ENCODE data around the gene ATF7. TPM values are rescaled to one million over a fixed set of nuclear protein-coding genes. Genes with fewer than 3 reads are reported as not detected.
A peak's percentile ranks its signal among the peaks of the same experiment; 100 is the strongest.
"Not testable (repeated sequence)": the region's sequence is repeated elsewhere in the genome, so short reads cannot be mapped to it uniquely, and the experiment has no call there.

ATF7 gene
- total and polyA plus RNA-seq, 2 of the 13 experiments (the other 11 are each of a cell fraction or from before 2014, with no cell fraction given), result 9.6 to 16.2 TPM

DNA sequence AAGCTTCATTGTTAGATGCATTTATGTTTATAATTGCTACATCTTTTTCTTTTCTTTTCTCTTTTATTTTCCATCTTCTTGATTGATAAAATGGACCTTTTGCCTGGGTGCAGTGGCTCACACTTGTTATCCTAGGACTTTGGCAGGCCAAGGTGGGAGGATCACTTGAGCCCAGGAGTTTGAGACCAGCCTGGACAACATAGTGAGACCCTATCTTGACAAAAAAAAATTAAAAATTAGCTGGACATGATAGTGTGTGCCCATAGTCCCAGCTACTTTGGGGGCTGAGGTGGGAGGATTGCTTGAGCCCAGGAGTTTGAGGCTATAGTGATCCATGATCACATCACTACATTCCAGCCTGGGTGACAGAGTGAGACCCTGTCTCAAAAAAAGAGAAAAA, 9.5 kb upstream of the ATF7 start:
- H3K79me2 ChIP-seq (ENCODE audit: insufficient read depth, low read length); H3K9ac ChIP-seq (ENCODE audit: insufficient read depth, low read depth, low read length); BruUV-seq (replicated peaks); FAIRE-seq; H2AFZ ChIP-seq (ENCODE audit: low read length); in situ Hi-C loops (cut with HindIII; ENCODE audit: extremely low pct_ligation_motif_present, low pct_unique_long_range_greater_than_20kb); H3K4me1 ChIP-seq (ENCODE audit: insufficient read depth, low read length); H4K20me1 ChIP-seq (ENCODE audit: insufficient read depth, low read length); CTCF ChIA-PET (ENCODE audit: low intra/inter-chr PET ratio, low total read pairs); ATAC-seq; POLR2A ChIA-PET; H3K27me3 ChIP-seq (ENCODE audit: control insufficient read depth in 1 of 2, insufficient read depth in 2 of 2, low read length in 2 of 2); H3K4me3 ChIP-seq (replicated peaks in 1 of 3; ENCODE audit: insufficient read depth in 1 of 3, low read depth in 2 of 3, low read length in 3 of 3); H3K4me2 ChIP-seq (ENCODE audit: low read depth, low read length); H3K27ac ChIP-seq (ENCODE audit: extremely low read length, insufficient read depth, low read length); DNase-seq (ENCODE audit: low spot score); intact Hi-C loops (cut with micrococcal nuclease; ENCODE audit: unreplicated experiment); H3K9me3 ChIP-seq (ENCODE audit: low read length); H3K36me3 ChIP-seq (replicated peaks in 1 of 2; ENCODE audit: control insufficient read depth in 1 of 2, insufficient read depth in 2 of 2, low read length in 2 of 2): not testable (repeated sequence)
- peak; percentile 59 for TF ChIP-seq ZNF121 (CRISPR knock-in tag; IDR thresholded peaks at IDR 0.05)

GRCh38 chr12:53631721-53632120, 5.5 kb upstream of the ATF7 start:
- no peak overlapping the region for H3K4me3 ChIP-seq (replicated peaks in 1 of 3; ENCODE audit: insufficient read depth in 1 of 3, low read depth in 2 of 3, low read length in 3 of 3)
- no peak overlapping the region for H3K9ac ChIP-seq (ENCODE audit: insufficient read depth, low read depth, low read length)
- BruUV-seq (replicated peaks), result no TSS peak
- H3K4me2 ChIP-seq (ENCODE audit: low read depth, low read length), result no peak overlapping the region
- no peaks in the 10 kb centered on the region for H4K20me1 ChIP-seq (ENCODE audit: insufficient read depth, low read length)
- H2AFZ ChIP-seq (ENCODE audit: low read length), result no peak overlapping the region
- H3K4me1 ChIP-seq (ENCODE audit: insufficient read depth, low read length), result peaks cover 6% of the 10 kb centered on the region
- no peak overlapping the region for H3K27ac ChIP-seq (ENCODE audit: extremely low read length, insufficient read depth, low read length)
- no peaks in the 10 kb centered on the region for H3K27me3 ChIP-seq (ENCODE audit: control insufficient read depth in 1 of 2, insufficient read depth in 2 of 2, low read length in 2 of 2)
- no peaks in the 10 kb centered on the region for H3K79me2 ChIP-seq (ENCODE audit: insufficient read depth, low read length)
- CTCF ChIA-PET (ENCODE audit: low intra/inter-chr PET ratio, low total read pairs), result no interaction called here
- no peak for ATAC-seq
- FAIRE-seq, result no peak
- no peaks in the 10 kb centered on the region for H3K9me3 ChIP-seq (ENCODE audit: low read length)
- POLR2A ChIA-PET, result no interaction called here
- 64% methylated on average over 1 of the region's 1 CpG for WGBS (ENCODE audit: low lambda C conversion rate)
- in situ Hi-C loops (cut with HindIII; ENCODE audit: extremely low pct_ligation_motif_present, low pct_unique_long_range_greater_than_20kb) (no loop called here), intact Hi-C loops (cut with micrococcal nuclease; ENCODE audit: unreplicated experiment) (no loop called here)
- DNase-seq (ENCODE audit: low spot score), result no peak
- TF ChIP-seq SNAI1 (CRISPR knock-in tag; IDR thresholded peaks at IDR 0.05; ENCODE audit: borderline replicate concordance), result no peak
- no peak for TF ChIP-seq HNF4G (IDR thresholded peaks at IDR 0.05; ENCODE audit: borderline replicate concordance, low read depth, low read length)
- no peak for TF ChIP-seq HNF4G (CRISPR knock-in tag; IDR thresholded peaks at IDR 0.05; ENCODE audit: borderline replicate concordance, low read depth)
- TF ChIP-seq RERE (CRISPR knock-in tag; IDR thresholded peaks at IDR 0.05; ENCODE audit: low read depth), result no peak
- TF ChIP-seq ZNF121 (CRISPR knock-in tag; IDR thresholded peaks at IDR 0.05), result peak; percentile 30; the same call in 1 of the 2 replicates
- no peaks in the 10 kb centered on the region for H3K36me3 ChIP-seq (replicated peaks in 1 of 2; ENCODE audit: control insufficient read depth in 1 of 2, insufficient read depth in 2 of 2, low read length in 2 of 2)

All from HepG2 (cell line).